GM21447 (cell line): Measurements from ENCODE around the gene C19orf53.
A peak's percentile ranks its signal among the peaks of the same experiment; 100 is the strongest.
"Not testable (repeated sequence)": the region's sequence is repeated elsewhere in the genome, so short reads cannot be mapped to it uniquely, and the experiment has no call there.

Source experiments
- ATAC-seq: cut with Tn5 transposase; IDR thresholded peaks from one replicate; pipeline ENCODE4 v1.9.1; 2021; ENCODE audit not compliant: unreplicated experiment

The C19orf53 gene

GRCh38 chr19:13774217-13775191 is at the start of gene C19orf53:
TSS of gene C19orf53 (plus strand) at chr19:13774456. CDS start at chr19:13774478, 22 bp downstream.
- peak; percentile 89 for ATAC-seq

DNA sequence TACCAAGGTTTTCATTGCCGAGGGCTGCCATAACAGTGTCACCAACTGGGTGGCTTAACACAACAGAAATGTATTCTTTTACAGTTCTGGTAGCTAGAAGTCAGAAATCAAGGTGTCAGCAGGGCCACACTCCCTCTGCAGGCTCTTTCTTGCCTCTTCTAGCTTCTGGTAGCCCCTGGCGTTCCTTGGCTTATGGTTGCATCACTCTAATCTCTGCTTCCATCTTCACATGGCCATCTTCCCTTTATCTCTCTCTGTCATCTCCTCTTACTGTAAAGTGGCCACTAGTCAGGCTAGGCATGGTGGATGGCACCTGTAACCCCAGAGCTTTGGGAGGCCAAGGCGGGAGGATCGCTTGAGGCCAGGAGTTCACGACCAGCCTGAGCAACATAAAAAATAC is 47.9 kb upstream of the C19orf53 start:
- ATAC-seq: no peak

- no peak for ATAC-seq
These were observed 46.5 kb upstream of the C19orf53 start for GRCh38 chr19:13727798-13728197.

DNA sequence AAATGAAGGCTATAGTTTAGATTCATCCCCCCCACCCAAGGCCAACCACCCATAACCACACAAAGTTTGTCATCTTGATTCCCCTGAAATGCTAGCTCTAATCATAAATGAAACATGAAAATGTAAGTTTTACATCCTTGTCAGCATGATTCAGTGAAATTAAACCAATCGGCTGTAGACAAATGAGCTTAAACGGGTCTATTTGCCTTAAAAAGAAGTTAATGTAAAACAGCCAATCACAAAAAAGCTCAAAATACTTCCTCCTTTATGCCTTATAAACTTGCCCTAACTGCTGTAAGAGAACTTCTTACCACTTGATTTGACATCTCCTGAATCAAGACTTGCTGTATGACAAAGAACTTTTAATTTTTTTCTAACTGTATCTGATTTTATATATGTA is 44.4 kb upstream of the C19orf53 start:
- ATAC-seq: no peak

DNA sequence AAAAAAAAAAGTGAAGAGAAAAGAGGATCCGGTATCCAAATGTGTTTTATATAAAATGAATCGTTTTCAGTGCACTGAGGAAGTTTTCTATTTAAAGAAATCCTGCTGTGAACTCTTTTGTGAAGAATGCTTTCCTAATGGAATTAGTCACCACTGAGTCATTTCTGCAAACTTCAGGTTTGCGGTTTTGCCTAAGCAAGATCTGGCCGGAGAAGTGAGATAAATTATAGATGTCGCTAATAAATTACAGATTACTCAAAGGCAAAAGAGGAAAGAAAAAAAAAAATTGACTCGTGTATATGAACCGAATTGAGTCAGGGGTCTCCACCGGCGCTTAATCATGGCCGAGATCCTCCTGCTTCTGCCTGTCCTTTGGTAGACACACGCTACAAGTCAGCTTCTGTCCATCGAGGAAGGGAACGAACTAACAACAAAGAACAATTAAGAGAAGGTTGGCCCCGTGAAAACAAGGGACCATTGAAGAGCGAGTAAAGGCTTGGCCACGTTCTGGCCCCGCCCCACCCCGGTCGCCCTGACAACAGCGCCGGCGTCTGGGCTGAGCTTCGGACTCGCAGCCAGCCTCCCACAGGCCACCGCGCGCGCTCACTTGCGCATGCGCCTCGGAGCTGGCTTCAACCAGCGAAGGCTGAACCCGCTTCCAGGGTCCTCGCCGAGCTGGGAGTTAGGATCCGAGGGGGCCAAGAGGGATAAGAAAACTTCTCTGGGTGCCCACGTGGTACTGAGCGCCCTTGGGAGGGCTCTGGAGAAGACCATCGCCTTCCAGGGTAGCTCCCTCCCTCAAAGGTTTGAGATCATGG is 42.9 kb upstream of the C19orf53 start:
- peak; percentile 95 for ATAC-seq

GRCh38 chr19:13732337-13732736 is 41.9 kb upstream of the C19orf53 start:
- ATAC-seq: no peak

GRCh38 chr19:13734751-13735150 is 39.5 kb upstream of the C19orf53 start:
- ATAC-seq: no peak

- no peak for ATAC-seq
These were observed 36.2 kb upstream of the C19orf53 start for GRCh38 chr19:13738073-13738472.

DNA sequence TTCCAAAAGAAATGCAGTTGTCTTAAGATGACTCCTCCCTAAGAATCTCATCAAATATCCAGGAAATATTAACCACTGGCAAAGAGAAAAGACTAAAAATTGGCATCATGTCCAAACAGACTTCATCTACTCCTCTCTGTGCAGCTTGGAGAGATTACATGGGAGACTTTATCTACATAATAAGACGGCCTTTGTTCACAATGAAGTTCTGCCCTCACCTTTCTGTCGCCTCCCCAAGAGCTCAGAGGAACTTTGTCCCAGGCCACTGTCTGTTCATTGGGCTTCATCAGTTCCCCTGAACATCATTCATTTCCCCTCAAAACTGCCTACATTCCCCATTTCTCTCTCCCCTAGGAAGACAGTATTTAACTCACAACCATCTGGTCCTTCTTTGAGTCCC is 32.4 kb upstream of the C19orf53 start:
- no peak for ATAC-seq

GRCh38 chr19:13742756-13743155 is 31.5 kb upstream of the C19orf53 start:
- ATAC-seq: no peak

DNA sequence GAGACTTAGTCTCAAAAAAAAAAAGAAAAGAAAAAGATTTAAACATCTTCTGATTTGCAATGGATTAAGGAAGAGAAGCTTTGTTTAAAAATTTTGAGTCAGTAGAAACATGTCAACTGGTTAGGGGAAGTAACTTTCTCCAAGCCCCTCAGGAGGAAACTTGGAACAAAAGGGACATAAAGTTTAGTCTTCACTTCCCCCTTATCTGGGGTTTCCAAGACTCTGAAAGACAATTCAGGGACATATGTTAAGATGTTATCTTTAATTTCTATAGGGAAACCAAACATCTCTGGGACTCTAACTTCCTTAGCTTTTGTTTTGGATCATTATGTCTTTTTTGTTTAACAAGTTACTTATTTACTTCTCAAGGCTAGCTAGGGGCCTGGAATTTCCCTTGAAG is 30.1 kb upstream of the C19orf53 start:
- ATAC-seq: no peak

- ATAC-seq: no peak
These were observed 27.2 kb upstream of the C19orf53 start for GRCh38 chr19:13747098-13747453.

- no peak for ATAC-seq
These were observed 26.0 kb upstream of the C19orf53 start for GRCh38 chr19:13748169-13748828.

DNA sequence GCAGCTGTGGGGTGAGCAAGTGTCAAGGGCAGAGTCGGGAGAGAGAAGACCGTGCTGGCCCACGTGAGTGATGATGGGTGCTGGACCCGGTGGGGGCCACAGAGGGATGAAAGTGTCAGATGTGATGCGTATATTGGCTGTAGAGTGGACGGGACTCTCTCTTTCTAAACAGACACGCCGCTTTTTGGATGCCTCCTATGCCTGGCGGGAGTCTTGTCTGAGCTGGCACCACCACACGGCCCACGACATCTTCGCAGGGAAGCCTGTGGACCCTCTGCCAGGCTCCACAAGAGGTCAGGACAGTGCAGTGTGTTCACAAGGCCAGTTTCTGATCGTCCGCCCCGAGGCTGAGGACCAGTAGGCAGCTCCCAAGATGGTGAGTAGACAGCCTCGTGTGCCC is 22.8 kb upstream of the C19orf53 start:
- ATAC-seq: no peak

DNA sequence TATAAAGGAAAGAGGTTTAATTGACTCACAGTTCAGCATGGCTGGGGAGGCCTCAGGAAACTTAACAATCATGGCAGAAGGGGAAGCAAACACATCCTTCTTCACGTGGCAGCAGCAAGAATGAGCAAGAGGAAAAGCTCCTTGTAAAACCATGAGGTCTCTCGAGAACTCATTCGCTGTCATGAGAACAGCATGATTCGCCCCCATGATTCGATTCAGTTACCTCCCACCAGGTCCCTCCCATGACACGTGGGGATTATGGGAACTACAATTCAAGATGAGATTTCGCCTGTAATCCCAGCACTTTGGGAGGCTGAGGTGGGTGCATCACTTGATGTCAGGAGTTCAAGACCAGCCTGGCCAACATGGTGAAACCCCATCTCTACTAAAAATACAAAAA is 20.6 kb upstream of the C19orf53 start:
- not testable (repeated sequence) for ATAC-seq

DNA sequence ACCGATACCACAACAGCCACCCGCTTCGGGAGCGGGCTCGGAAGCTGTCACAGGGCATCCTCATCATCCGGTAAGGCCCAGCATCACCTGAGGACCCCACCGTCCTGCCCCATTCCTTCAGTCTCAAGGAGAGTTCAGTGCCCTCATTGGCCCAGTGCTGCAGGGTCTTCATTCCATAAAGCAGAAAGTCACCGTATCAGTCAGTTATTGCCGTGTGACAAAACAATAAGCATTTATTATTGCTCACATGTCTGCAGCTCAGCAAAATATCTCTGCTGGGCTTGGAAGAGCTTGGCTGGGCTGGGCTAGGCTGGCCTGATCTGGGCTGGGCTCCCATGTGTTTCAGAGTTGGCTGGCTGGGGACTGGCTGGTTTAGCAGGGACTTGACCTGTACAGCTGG is 18.0 kb upstream of the C19orf53 start:
- no peak for ATAC-seq

DNA sequence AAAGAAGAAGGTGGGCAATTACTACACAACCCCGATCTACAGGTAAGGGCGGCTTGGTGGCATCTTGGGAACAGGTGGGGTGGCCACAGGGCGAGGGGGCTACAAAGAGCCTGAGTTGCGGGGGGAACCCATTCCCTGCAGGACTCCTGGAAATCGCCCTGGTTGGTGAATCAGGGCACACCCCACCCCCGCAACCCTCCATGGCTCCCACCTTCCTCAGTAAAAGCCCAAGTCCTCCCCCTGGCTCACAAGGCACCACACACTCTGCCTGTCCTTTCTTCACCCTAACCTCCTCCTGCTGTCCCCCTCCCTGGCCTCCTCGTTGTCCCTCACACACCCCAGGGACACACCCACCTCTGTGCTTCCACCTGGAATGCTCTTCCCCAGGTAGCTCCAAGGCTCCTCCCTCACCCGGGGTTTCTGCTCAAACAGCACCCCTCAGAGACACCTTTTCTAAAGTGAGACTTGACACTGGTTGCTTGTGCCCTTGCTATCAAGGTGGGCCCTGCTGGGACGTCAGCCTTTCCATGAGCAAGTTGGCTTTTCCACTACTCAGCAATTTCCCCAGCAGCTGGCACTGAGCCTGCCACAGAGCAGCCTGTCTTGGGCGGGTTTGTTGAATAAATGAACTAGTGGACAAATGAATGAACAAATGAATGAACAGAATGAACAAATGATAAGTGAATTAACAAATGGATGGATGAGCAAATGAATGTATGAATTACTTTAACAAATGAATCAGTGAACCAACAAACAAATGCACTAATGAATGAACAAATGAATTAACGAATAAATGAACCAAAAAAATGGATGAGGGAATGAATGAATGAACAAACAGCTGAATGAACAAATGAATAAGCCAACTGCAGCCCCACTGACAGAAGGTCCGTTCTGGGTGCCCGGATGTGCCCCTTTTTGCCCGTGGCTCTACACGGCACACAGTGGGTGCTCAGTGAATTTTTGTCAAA is 16.2 kb upstream of the C19orf53 start:
- ATAC-seq: no peak

- ATAC-seq: no peak
These were observed 15.5 kb upstream of the C19orf53 start for GRCh38 chr19:13758795-13759194.

DNA sequence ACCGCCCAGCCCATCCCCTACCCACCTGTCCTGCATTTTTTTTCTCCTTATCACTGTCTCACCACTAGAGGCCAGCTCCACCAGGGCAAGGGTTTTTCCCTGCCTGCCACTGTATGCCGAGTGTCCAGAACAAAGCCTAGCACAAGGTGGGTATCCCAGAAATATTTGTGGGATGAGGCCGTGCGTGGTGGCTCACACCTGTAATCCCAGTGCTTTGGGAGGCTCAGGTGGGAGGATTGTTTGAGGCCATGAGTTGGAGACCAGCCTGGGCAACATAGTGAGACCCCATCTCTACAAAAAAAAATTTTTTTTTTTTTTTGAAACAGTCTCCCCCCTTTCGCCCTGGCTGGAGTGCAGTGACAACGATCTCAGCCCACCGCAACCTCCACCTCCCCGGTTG is 12.8 kb upstream of the C19orf53 start:
- ATAC-seq: no peak

- ATAC-seq: no peak
These were observed 11.5 kb upstream of the C19orf53 start for GRCh38 chr19:13762635-13763235.
